ENCODE measurements around the gene NCAPH2. TPM values are rescaled to one million over a fixed set of nuclear protein-coding genes. Genes with fewer than 3 reads are reported as not detected.

The NCAPH2 gene
- total and polyA plus RNA-seq, 9 of the 15 experiments (the other 6 are each of a cell fraction or from before 2014, with no cell fraction given) = 3.6 to 88.6 (median 32.4) TPM

DNA sequence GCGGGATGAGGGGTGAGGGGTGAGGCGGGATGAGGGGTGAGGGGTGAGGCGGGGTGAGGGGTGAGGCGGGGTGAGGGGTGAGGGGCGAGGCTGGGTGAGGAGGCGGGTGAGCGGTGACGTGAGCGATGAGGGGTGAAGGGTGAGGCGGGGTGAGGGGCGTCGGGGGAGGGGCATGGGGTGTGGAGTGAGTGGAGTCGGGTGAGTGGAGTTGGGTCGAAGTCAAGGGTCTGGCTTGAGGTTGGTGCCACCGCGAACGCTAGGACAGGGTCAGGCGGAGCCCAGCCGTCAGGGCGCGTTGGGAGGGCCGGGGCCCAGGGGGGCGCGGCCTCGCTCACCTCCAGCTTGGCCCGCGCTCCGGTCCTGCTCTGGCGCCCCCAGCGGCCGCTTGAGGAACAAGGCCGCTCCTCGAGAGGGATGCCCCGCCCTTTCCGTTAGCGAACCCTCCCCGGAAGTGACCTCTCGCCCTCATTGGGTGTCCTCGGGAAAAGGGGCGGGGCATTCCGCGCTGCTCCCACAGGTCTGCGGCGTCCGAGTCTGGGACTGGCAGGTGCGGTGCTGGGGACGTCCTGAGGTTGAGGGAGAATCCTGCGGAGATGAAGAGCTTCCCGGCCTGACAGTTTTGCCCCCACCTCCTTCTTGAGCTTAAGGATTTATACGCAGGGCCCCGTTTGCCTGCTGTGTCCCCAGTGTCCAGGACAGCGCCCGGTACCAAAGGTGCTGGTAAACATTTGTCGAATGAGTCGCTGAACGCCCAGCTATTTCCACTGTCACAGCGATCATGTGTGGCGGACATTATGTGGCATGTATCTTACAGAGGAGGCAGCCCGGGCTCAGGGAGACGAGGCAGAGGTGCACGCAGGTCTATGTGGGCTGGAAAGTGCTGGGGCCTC, 54.7 kb downstream of the NCAPH2 start, which contains the start of gene SYCE3 (continued):
- TF ChIP-seq E2F6 (IDR thresholded peaks at IDR 0.05; ENCODE audit: borderline replicate concordance in 1 of 2, extremely low read depth in 1 of 2, insufficient read depth in 1 of 2, insufficient read length in 1 of 2, low read depth in 1 of 2, low read length in 1 of 2, poor library complexity in 1 of 2, severe bottlenecking in 1 of 2) (peak in 1 of 2 experiments; percentile 35), GABPB1 (CRISPR knock-in tag; IDR thresholded peaks at IDR 0.05) (peak; percentile 84), HOMEZ (CRISPR knock-in tag; IDR thresholded peaks at IDR 0.05) (no peak), ZBTB9 (CRISPR knock-in tag; IDR thresholded peaks at IDR 0.05) (no peak), BDP1 (IDR thresholded peaks at IDR 0.05; ENCODE audit: insufficient read depth, insufficient read length) (no peak), ZNF277 (CRISPR knock-in tag; IDR thresholded peaks at IDR 0.05; ENCODE audit: borderline replicate concordance) (no peak), SPI1 (IDR thresholded peaks at IDR 0.05; ENCODE audit: borderline replicate concordance, low read depth, low read length) (no peak), RHOXF2B (CRISPR knock-in tag; conservative IDR thresholded peaks at IDR 0.05) (no peak), C11orf30 (IDR thresholded peaks at IDR 0.05; ENCODE audit: low read depth) (no peak), THAP7 (CRISPR knock-in tag; IDR thresholded peaks at IDR 0.05) (no peak), L3MBTL2 (IDR thresholded peaks at IDR 0.05) (peak; percentile 39; the same call in 1 of the 2 replicates)
- TF ChIP-seq, protein P1, sequence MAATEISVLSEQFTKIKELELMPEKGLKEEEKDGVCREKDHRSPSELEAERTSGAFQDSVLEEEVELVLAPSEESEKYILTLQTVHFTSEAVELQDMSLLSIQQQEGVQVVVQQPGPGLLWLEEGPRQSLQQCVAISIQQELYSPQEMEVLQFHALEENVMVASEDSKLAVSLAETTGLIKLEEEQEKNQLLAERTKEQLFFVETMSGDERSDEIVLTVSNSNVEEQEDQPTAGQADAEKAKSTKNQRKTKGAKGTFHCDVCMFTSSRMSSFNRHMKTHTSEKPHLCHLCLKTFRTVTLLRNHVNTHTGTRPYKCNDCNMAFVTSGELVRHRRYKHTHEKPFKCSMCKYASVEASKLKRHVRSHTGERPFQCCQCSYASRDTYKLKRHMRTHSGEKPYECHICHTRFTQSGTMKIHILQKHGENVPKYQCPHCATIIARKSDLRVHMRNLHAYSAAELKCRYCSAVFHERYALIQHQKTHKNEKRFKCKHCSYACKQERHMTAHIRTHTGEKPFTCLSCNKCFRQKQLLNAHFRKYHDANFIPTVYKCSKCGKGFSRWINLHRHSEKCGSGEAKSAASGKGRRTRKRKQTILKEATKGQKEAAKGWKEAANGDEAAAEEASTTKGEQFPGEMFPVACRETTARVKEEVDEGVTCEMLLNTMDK (IDR thresholded peaks at IDR 0.05; ENCODE audit: borderline replicate concordance, insufficient read depth, low read depth, low read length, poor library complexity, severe bottlenecking) = peak; percentile 85
- TF ChIP-seq, protein P2, sequence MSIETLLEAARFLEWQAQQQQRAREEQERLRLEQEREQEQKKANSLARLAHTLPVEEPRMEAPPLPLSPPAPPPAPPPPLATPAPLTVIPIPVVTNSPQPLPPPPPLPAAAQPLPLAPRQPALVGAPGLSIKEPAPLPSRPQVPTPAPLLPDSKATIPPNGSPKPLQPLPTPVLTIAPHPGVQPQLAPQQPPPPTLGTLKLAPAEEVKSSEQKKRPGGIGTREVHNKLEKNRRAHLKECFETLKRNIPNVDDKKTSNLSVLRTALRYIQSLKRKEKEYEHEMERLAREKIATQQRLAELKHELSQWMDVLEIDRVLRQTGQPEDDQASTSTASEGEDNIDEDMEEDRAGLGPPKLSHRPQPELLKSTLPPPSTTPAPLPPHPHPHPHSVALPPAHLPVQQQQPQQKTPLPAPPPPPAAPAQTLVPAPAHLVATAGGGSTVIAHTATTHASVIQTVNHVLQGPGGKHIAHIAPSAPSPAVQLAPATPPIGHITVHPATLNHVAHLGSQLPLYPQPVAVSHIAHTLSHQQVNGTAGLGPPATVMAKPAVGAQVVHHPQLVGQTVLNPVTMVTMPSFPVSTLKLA (conservative IDR thresholded peaks at IDR 0.05) = peak; percentile 32 to 56; a peak in 2 of 4 replicates
